ENCODE measurements around the gene NUP133. TPM values are rescaled to one million over a fixed set of nuclear protein-coding genes. Genes with fewer than 3 reads are reported as not detected.

Gene NUP133
- total and polyA plus RNA-seq, 2 donors (not counting 3 experiments of a cell fraction or from before 2014, with no cell fraction given) = 13.4 to 43.2 TPM

GRCh38 chr1:229526695-229527094 lies 18.6 kb upstream of the NUP133 start:
- Histone ChIP-seq H4K20me1 (replicated peaks; ENCODE audit: control insufficient read depth, extremely low read depth, insufficient read depth, low read length) (no peaks in the 10 kb centered on the region), H3K4me3 (replicated peaks in 1 of 3; ENCODE audit: insufficient read depth in 1 of 3, low read depth in 1 of 3, low read length in 3 of 3) (no peak overlapping the region), H3K9ac (replicated peaks; ENCODE audit: extremely low read depth, insufficient read depth, low read length) (no peak overlapping the region), H3K4me2 (ENCODE audit: insufficient read depth, low read length) (no peak overlapping the region), H3K27me3 (ENCODE audit: control insufficient read depth in 2 of 2, insufficient read depth in 2 of 2, low read length in 2 of 2) (no peaks in the 10 kb centered on the region), H3K27ac (ENCODE audit: insufficient read depth, low read depth, low read length) (no peak overlapping the region), H3K4me1 (ENCODE audit: control insufficient read depth, extremely low read depth, insufficient read depth, low read length) (no peaks in the 10 kb centered on the region), H3K79me2 (ENCODE audit: control insufficient read depth, insufficient read depth, low read length) (no peaks in the 10 kb centered on the region), H3K9me3 (replicated peaks; ENCODE audit: control insufficient read depth, insufficient read depth, low read length) (no peaks in the 10 kb centered on the region), H3K36me3 (ENCODE audit: control insufficient read depth in 2 of 2, extremely low read depth in 1 of 2, insufficient read depth in 2 of 2, low read length in 2 of 2) (peaks cover 4 to 9% of the 10 kb centered on the region in 2 experiments), H2AFZ (ENCODE audit: low read depth, low read length) (no peak overlapping the region), H3K9me1 (replicated peaks; ENCODE audit: control insufficient read depth, extremely low read depth, insufficient read depth, low read length) (no peaks in the 10 kb centered on the region)
- no peak for TF ChIP-seq MYC (IDR thresholded peaks at IDR 0.05; ENCODE audit: low read depth, low read length)
- no peak for TF ChIP-seq MAX (IDR thresholded peaks at IDR 0.05; ENCODE audit: insufficient read depth, insufficient read length)
- POLR2A ChIA-PET = no interaction called here
- FAIRE-seq = no peak
- BruUV-seq (replicated peaks) = no TSS peak
- CTCF ChIA-PET = interaction anchor here (1.6 to 2.4 kb wide), 3 partner anchors 12 to 45 kb away, joined by 5 to 15 read pairs (median 10); partner anchors contain the start of gene ABCB10
- dilution Hi-C loops (cut with MboI; ENCODE audit: extremely low pct_ligation_motif_present, low sequenced_read_pairs) (no loop called here), intact Hi-C loops (cut with micrococcal nuclease) (no loop called here)
- no peak for DNase-seq (ENCODE audit: low read depth, low spot score)

GRCh38 chr1:229523052-229523451 lies 14.9 kb upstream of the NUP133 start:
- POLR2A ChIA-PET = no interaction called here

More at GRCh38 chr1:229523052-229523451, 14.9 kb upstream of the NUP133 start:
- H3K79me2 ChIP-seq (ENCODE audit: control insufficient read depth, insufficient read depth, low read length) = no peaks in the 10 kb centered on the region
- H3K36me3 ChIP-seq (ENCODE audit: control insufficient read depth in 2 of 2, extremely low read depth in 1 of 2, insufficient read depth in 2 of 2, low read length in 2 of 2) = peaks cover 0 to 4% of the 10 kb centered on the region in 2 experiments
- H4K20me1 ChIP-seq (replicated peaks; ENCODE audit: control insufficient read depth, extremely low read depth, insufficient read depth, low read length) = no peaks in the 10 kb centered on the region
- CTCF ChIA-PET = no interaction called here
- DNase-seq (ENCODE audit: low read depth, low spot score) (no peak), FAIRE-seq (no peak)
- intact Hi-C loops (cut with micrococcal nuclease) = no loop called here
- no TSS peak for BruUV-seq (replicated peaks)
- no peak overlapping the region for H3K4me2 ChIP-seq (ENCODE audit: insufficient read depth, low read length)
- no peaks in the 10 kb centered on the region for H3K4me1 ChIP-seq (ENCODE audit: control insufficient read depth, extremely low read depth, insufficient read depth, low read length)
- no peaks in the 10 kb centered on the region for H3K27me3 ChIP-seq (ENCODE audit: control insufficient read depth in 2 of 2, insufficient read depth in 2 of 2, low read length in 2 of 2)
- no peak overlapping the region for H3K4me3 ChIP-seq (replicated peaks in 1 of 3; ENCODE audit: insufficient read depth in 1 of 3, low read depth in 1 of 3, low read length in 3 of 3)
- H3K27ac ChIP-seq (ENCODE audit: insufficient read depth, low read depth, low read length) = no peak overlapping the region
- dilution Hi-C loops (cut with MboI; ENCODE audit: extremely low pct_ligation_motif_present, low sequenced_read_pairs) = no loop called here
- TF ChIP-seq EZH2 (IDR thresholded peaks at IDR 0.05; ENCODE audit: borderline replicate concordance, low read depth, low read length, severe bottlenecking) (no peak), GATA2 (IDR thresholded peaks at IDR 0.05; ENCODE audit: insufficient read depth, insufficient read length, low read depth, low read length) (no peak), POLR2A (IDR thresholded peaks at IDR 0.05; ENCODE audit: low read depth, low read length) (no peak), MYC (IDR thresholded peaks at IDR 0.05; ENCODE audit: low read depth, low read length) (no peak), FOS (IDR thresholded peaks at IDR 0.05; ENCODE audit: borderline replicate concordance, insufficient read depth, low read length) (no peak), MAX (IDR thresholded peaks at IDR 0.05; ENCODE audit: insufficient read depth, insufficient read length) (no peak), POLR2AphosphoS5 (IDR thresholded peaks at IDR 0.05; ENCODE audit: insufficient read depth, low read depth, low read length) (no peak), CTCF (IDR thresholded peaks at IDR 0.05; ENCODE audit: extremely low read depth in 1 of 2, insufficient read depth in 1 of 2, low read depth in 1 of 2, low read length in 2 of 2) (no peak)
- no peaks in the 10 kb centered on the region for H3K9me3 ChIP-seq (replicated peaks; ENCODE audit: control insufficient read depth, insufficient read depth, low read length)
- no peaks in the 10 kb centered on the region for H3K9me1 ChIP-seq (replicated peaks; ENCODE audit: control insufficient read depth, extremely low read depth, insufficient read depth, low read length)
- no peak overlapping the region for H2AFZ ChIP-seq (ENCODE audit: low read depth, low read length)
- H3K9ac ChIP-seq (replicated peaks; ENCODE audit: extremely low read depth, insufficient read depth, low read length) = no peak overlapping the region

All from endothelial cell of umbilical vein (primary cell).